Naive B cell (primary cell): ENCODE results near the gene UBE2G2. TPM values are rescaled to one million over a fixed set of nuclear protein-coding genes. Genes with fewer than 3 reads are reported as not detected.
A peak's percentile ranks its signal among the peaks of the same experiment; 100 is the strongest.

ENCODE experiments used
- ATAC-seq, 2 donors: fragments of 150-1000 bp; cut with Tn5 transposase; 2 replicates each; pipeline ENCODE4 v1.10.0; 2021; ENCODE audit warnings: low read depth in 2 of 2, mild to moderate bottlenecking in 2 of 2, moderate library complexity in 2 of 2
- DNase-seq: peaks from one replicate; pipeline ENCODE4 v3.0.0; 2022
- H3K27ac Mint-ChIP-seq, 6 donors: one replicate each; pipeline ENCODE4 v1.8.0; 2020 to 2022; ENCODE audit warnings: mild to moderate bottlenecking in 6 of 6, mixed read lengths in 6 of 6, moderate library complexity in 5 of 6, inconsistent platforms in 2 of 6
- H3K27me3 Mint-ChIP-seq, 3 donors: one replicate each; pipeline ENCODE4 v1.8.0; 2021 to 2022; ENCODE audit warnings: mixed read lengths in 3 of 3, mild to moderate bottlenecking in 1 of 3
- H3K36me3 Mint-ChIP-seq, 2 donors: one replicate each; pipeline ENCODE4 v1.8.0; 2020 to 2022; ENCODE audit warnings: mixed read lengths in 2 of 2, inconsistent platforms in 1 of 2, mild to moderate bottlenecking in 1 of 2
- H3K4me1 Mint-ChIP-seq, 3 donors: one replicate each; pipeline ENCODE4 v1.8.0; 2020 to 2022; ENCODE audit warnings: mixed read lengths in 3 of 3, inconsistent platforms in 1 of 3, mild to moderate bottlenecking in 1 of 3, moderate library complexity in 1 of 3
- H3K4me3 Mint-ChIP-seq, 8 donors: one replicate each; pipeline ENCODE4 v1.8.0; 2020 to 2022; ENCODE audit warnings: mild to moderate bottlenecking in 8 of 8, mixed read lengths in 8 of 8, moderate library complexity in 8 of 8, inconsistent platforms in 2 of 8
- H3K9me3 Mint-ChIP-seq, 7 donors: one replicate each; pipeline ENCODE4 v1.8.0; 2020 to 2022; ENCODE audit warnings: mixed read lengths in 7 of 7, mild to moderate bottlenecking in 5 of 7, inconsistent platforms in 2 of 7, moderate library complexity in 1 of 7
- polyA plus RNA-seq, 6 donors: library from polyadenylated mRNA; unstranded; fragments of 300-500 nt; fragmentation: Illumina TruSeq; gene quantifications; one replicate each; pipeline ENCODE4 v1.2.3, GENCODE V29; 2021; ENCODE audit warnings: low read depth in 6 of 6

Gene UBE2G2
- polyA plus RNA-seq, 6 donors from 2014 or later, result 53.8 to 72.5 (median 59.5) TPM

- ATAC-seq, result no peak
- H3K4me3 Mint-ChIP-seq, result peak overlapping the region in 6 of 8 donors; percentile 30 to 74 (median 65)
- H3K9me3 Mint-ChIP-seq, result peaks cover 0 to 3% (median 0%) of the 10 kb centered on the region in 7 donors
- peaks cover 0 to 11% (median 9%) of the 10 kb centered on the region in 3 donors for H3K4me1 Mint-ChIP-seq
- no peak for DNase-seq
- H3K27ac Mint-ChIP-seq, result no peak overlapping the region
- no peaks in the 10 kb centered on the region for H3K36me3 Mint-ChIP-seq
- H3K27me3 Mint-ChIP-seq, result peaks cover 36 to 76% (median 75%) of the 10 kb centered on the region in 3 donors
Measured at GRCh38 chr21:44723177-44724131, 78.2 kb downstream of the UBE2G2 start.

DNA sequence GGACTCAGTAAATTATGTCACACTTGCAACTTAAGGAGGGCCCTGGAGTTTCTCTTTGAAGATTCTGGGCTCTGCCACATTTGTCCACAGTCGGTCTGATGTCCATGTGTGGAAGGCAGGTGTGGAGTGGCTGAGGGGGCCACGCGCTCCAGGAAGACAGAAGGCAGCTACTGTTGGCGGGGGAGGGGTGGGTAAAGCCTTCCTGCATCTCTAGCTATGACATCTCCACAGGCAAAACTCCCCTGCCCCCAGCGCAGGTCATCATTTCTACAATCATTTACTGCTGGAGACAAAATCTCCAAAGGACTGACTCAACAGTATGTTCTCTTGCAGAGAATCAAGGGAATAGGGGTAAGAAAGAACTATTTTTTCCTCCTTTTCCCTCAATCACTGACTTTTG, 78.9 kb downstream of the UBE2G2 start:
- Mint-ChIP-seq H3K36me3 (no peaks in the 10 kb centered on the region), H3K4me1 (peaks cover 0 to 11% (median 9%) of the 10 kb centered on the region in 3 donors), H3K4me3 (peak overlapping the region in 1 of 8 donors; percentile 15), H3K9me3 (peaks cover 0 to 3% (median 0%) of the 10 kb centered on the region in 7 donors), H3K27me3 (peaks cover 43 to 75% (median 75%) of the 10 kb centered on the region in 3 donors), H3K27ac (no peak overlapping the region)
- ATAC-seq, result no peak
- DNase-seq, result no peak

DNA sequence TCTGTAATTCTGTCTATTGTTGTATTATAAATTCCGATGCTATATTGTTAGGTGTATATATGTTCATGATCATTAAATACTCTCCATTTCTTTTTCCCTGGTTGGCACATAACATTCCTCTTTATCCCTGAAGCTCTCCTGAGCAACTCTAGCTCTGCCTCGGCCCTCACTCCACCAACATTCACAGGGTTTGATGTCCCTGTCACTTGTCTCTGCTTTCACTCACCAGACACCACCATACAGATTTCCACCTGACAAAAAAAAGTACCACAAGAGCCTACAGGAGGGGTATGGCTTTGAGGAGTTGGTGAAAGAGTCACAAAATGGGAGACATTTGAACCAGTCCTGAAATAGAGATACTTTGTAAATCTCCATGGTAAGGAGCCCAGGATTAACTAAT, 81.5 kb downstream of the UBE2G2 start:
- peaks cover 0 to 13% (median 2%) of the 10 kb centered on the region in 7 donors for H3K9me3 Mint-ChIP-seq
- H3K36me3 Mint-ChIP-seq, result no peaks in the 10 kb centered on the region
- no peak overlapping the region for H3K4me3 Mint-ChIP-seq
- ATAC-seq, result no peak
- DNase-seq, result no peak
- no peak overlapping the region for H3K27ac Mint-ChIP-seq
- H3K4me1 Mint-ChIP-seq, result peaks cover 0 to 13% (median 9%) of the 10 kb centered on the region in 3 donors
- H3K27me3 Mint-ChIP-seq, result peaks cover 39 to 65% (median 62%) of the 10 kb centered on the region in 3 donors

Other genes starting within 250 kb of the UBE2G2 start
- gene KRTAP10-3, start 243.0 kb downstream of the UBE2G2 start, polyA plus RNA-seq, result not detected
- gene KRTAP10-4, start 228.1 kb downstream of the UBE2G2 start, polyA plus RNA-seq, result not detected
- gene KRTAP10-5, start 221.2 kb downstream of the UBE2G2 start, polyA plus RNA-seq, result not detected
- not detected for gene KRTAP10-6, start 209.3 kb downstream of the UBE2G2 start, polyA plus RNA-seq
- gene KRTAP10-7, start 201.2 kb downstream of the UBE2G2 start, polyA plus RNA-seq, result not detected
- not detected for gene KRTAP10-8, start 189.7 kb downstream of the UBE2G2 start, polyA plus RNA-seq
- not detected for gene KRTAP10-9, start 174.7 kb downstream of the UBE2G2 start, polyA plus RNA-seq
- gene KRTAP10-10, start 164.5 kb downstream of the UBE2G2 start, polyA plus RNA-seq, result not detected
- not detected for gene KRTAP10-11, start 155.4 kb downstream of the UBE2G2 start, polyA plus RNA-seq
- gene KRTAP12-4, start 147.2 kb downstream of the UBE2G2 start, polyA plus RNA-seq, result not detected
- gene KRTAP12-3, start 143.9 kb downstream of the UBE2G2 start, polyA plus RNA-seq, result not detected
- gene KRTAP12-2, start 134.9 kb downstream of the UBE2G2 start, polyA plus RNA-seq, result not detected
- not detected for gene KRTAP12-1, start 119.7 kb downstream of the UBE2G2 start, polyA plus RNA-seq
- not detected for gene KRTAP10-12, start 104.6 kb downstream of the UBE2G2 start, polyA plus RNA-seq
- not detected for gene TSPEAR, start 90.2 kb downstream of the UBE2G2 start, polyA plus RNA-seq
- 100 to 1,000 TPM in 1 of 6 donors, 10 to 100 TPM in 5; 71.2 to 100 (median 79.5) TPM for gene SUMO3, start 16.2 kb upstream of the UBE2G2 start, polyA plus RNA-seq
- 10 to 100 TPM; 28.1 to 43.5 (median 36.1) TPM for gene PTTG1IP, start 71.9 kb upstream of the UBE2G2 start, polyA plus RNA-seq
- gene ITGB2, start 119.1 kb upstream of the UBE2G2 start, polyA plus RNA-seq, result 100 to 1,000 TPM; 220 to 346 (median 303) TPM
- gene SLX9, start 138.2 kb upstream of the UBE2G2 start, polyA plus RNA-seq, result 10 to 100 TPM in 5 of 6 donors, 1 to 10 TPM in 1; 7.8 to 14.2 (median 12.3) TPM